ENCODE results near the gene SMIM28.

Gene SMIM28

GRCh38 chr6:138378463-138378862 is 758 bp downstream of the SMIM28 start:
- no peak for TF ChIP-seq EZH2phosphoT487 (IDR thresholded peaks at IDR 0.05; ENCODE audit: borderline replicate concordance, low read length)
- TF ChIP-seq, protein P1, sequence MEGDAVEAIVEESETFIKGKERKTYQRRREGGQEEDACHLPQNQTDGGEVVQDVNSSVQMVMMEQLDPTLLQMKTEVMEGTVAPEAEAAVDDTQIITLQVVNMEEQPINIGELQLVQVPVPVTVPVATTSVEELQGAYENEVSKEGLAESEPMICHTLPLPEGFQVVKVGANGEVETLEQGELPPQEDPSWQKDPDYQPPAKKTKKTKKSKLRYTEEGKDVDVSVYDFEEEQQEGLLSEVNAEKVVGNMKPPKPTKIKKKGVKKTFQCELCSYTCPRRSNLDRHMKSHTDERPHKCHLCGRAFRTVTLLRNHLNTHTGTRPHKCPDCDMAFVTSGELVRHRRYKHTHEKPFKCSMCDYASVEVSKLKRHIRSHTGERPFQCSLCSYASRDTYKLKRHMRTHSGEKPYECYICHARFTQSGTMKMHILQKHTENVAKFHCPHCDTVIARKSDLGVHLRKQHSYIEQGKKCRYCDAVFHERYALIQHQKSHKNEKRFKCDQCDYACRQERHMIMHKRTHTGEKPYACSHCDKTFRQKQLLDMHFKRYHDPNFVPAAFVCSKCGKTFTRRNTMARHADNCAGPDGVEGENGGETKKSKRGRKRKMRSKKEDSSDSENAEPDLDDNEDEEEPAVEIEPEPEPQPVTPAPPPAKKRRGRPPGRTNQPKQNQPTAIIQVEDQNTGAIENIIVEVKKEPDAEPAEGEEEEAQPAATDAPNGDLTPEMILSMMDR (IDR thresholded peaks at IDR 0.05; ENCODE audit: low read depth, low read length, poor library complexity, severe bottlenecking): no peak
- no peaks in the 10 kb centered on the region for H3K9me2 ChIP-seq (replicated peaks; ENCODE audit: control insufficient read depth, low read length)
- H3K79me2 ChIP-seq (ENCODE audit: control insufficient read depth, low read length): no peaks in the 10 kb centered on the region
- H3K27me3 ChIP-seq (ENCODE audit: control insufficient read depth, low read length): 0 out of 2 replicates have a peak, but pooled peaks cover 3% of the 10 kb centered on the region
- no peaks in the 10 kb centered on the region for H3K9me3 ChIP-seq (ENCODE audit: control insufficient read depth, insufficient read depth, low read length)
- H3K4me2 ChIP-seq (ENCODE audit: low read length): no peak overlapping the region
- H3K4me1 ChIP-seq (ENCODE audit: control insufficient read depth, low read length): no peaks in the 10 kb centered on the region
- no peaks in the 10 kb centered on the region for H3K36me3 ChIP-seq (ENCODE audit: control insufficient read depth, low read length)
- H3K4me3 ChIP-seq (ENCODE audit: low read length): no peak overlapping the region
- H3F3A ChIP-seq (ENCODE audit: control insufficient read depth, insufficient read depth): no peaks in the 10 kb centered on the region
- H3K27ac ChIP-seq (ENCODE audit: low read depth, low read length): no peak overlapping the region
- no peaks in the 10 kb centered on the region for H4K20me1 ChIP-seq (ENCODE audit: control insufficient read depth, insufficient read depth, low read depth, low read length)

DNA sequence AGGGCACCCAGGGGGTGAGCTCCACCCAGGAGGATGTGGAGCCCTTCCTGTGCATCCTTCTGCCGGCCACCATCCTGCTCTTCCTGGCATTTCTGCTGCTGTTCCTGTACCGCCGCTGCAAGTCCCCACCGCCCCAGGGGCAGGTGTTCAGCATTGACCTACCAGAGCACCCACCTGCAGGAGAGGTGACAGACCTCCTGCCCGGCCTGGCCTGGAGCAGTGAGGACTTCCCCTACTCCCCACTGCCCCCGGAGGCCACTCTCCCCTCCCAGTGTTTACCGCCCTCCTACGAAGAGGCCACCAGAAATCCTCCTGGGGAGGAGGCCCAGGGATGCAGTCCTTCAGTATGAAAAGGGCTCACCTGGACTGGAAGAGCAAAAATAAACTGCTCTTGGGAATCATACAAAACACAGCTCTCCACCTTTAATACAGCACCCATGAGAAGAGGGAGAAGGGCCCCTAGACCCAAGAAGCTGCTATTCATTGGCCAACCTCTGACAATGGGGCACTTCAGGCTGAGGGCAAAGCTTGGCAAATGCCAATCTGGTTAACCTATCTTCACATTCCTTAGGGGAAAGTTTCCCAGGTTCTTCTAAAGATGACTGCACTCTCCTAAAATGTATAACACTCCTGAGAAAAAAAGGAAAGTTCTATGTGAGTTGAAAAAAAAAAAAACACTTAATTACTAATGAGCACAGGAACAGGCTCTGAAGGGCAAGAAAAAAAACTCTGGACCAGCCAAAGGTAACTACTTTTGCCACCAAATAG is 5.0 kb downstream of the SMIM28 start:
- TF ChIP-seq EZH2phosphoT487 (IDR thresholded peaks at IDR 0.05; ENCODE audit: borderline replicate concordance, low read length): no peak
- H3K36me3 ChIP-seq (ENCODE audit: control insufficient read depth, low read length): no peaks in the 10 kb centered on the region
- no peaks in the 10 kb centered on the region for H3K79me2 ChIP-seq (ENCODE audit: control insufficient read depth, low read length)
- no peaks in the 10 kb centered on the region for H3K9me3 ChIP-seq (ENCODE audit: control insufficient read depth, insufficient read depth, low read length)
- H3K4me1 ChIP-seq (ENCODE audit: control insufficient read depth, low read length): no peaks in the 10 kb centered on the region
- H3K4me2 ChIP-seq (ENCODE audit: low read length): no peak overlapping the region
- H4K20me1 ChIP-seq (ENCODE audit: control insufficient read depth, insufficient read depth, low read depth, low read length): no peaks in the 10 kb centered on the region
- H3K4me3 ChIP-seq (ENCODE audit: low read length): no peak overlapping the region
- H3K27me3 ChIP-seq (ENCODE audit: control insufficient read depth, low read length): no peaks in the 10 kb centered on the region
- no peak overlapping the region for H3K27ac ChIP-seq (ENCODE audit: low read depth, low read length)
- no peaks in the 10 kb centered on the region for H3F3A ChIP-seq (ENCODE audit: control insufficient read depth, insufficient read depth)
- no peaks in the 10 kb centered on the region for H3K9me2 ChIP-seq (replicated peaks; ENCODE audit: control insufficient read depth, low read length)

- Histone ChIP-seq H3K9me2 (replicated peaks; ENCODE audit: control insufficient read depth, low read length) (no peaks in the 10 kb centered on the region), H3K27ac (ENCODE audit: low read depth, low read length) (no peak overlapping the region), H3K4me1 (ENCODE audit: control insufficient read depth, low read length) (no peaks in the 10 kb centered on the region), H3F3A (ENCODE audit: control insufficient read depth, insufficient read depth) (no peaks in the 10 kb centered on the region), H3K27me3 (ENCODE audit: control insufficient read depth, low read length) (no peaks in the 10 kb centered on the region), H3K79me2 (ENCODE audit: control insufficient read depth, low read length) (no peaks in the 10 kb centered on the region), H3K4me2 (ENCODE audit: low read length) (no peak overlapping the region), H3K9me3 (ENCODE audit: control insufficient read depth, insufficient read depth, low read length) (no peaks in the 10 kb centered on the region), H3K36me3 (ENCODE audit: control insufficient read depth, low read length) (no peaks in the 10 kb centered on the region), H3K4me3 (ENCODE audit: low read length) (no peak overlapping the region), H4K20me1 (ENCODE audit: control insufficient read depth, insufficient read depth, low read depth, low read length) (no peaks in the 10 kb centered on the region)
- no peak for TF ChIP-seq EZH2phosphoT487 (IDR thresholded peaks at IDR 0.05; ENCODE audit: borderline replicate concordance, low read length)
- TF ChIP-seq, protein P1 (IDR thresholded peaks at IDR 0.05; ENCODE audit: low read depth, low read length, poor library complexity, severe bottlenecking): no peak
Measured at GRCh38 chr6:138383776-138384175, 6.1 kb downstream of the SMIM28 start.

- Histone ChIP-seq H3K79me2 (ENCODE audit: control insufficient read depth, low read length) (no peaks in the 10 kb centered on the region), H3K36me3 (ENCODE audit: control insufficient read depth, low read length) (no peaks in the 10 kb centered on the region), H3K27ac (ENCODE audit: low read depth, low read length) (no peak overlapping the region), H3K9me2 (replicated peaks; ENCODE audit: control insufficient read depth, low read length) (no peaks in the 10 kb centered on the region), H3K27me3 (ENCODE audit: control insufficient read depth, low read length) (no peaks in the 10 kb centered on the region; the same call in 1 of the 2 replicates), H3K4me1 (ENCODE audit: control insufficient read depth, low read length) (no peaks in the 10 kb centered on the region), H3K9me3 (ENCODE audit: control insufficient read depth, insufficient read depth, low read length) (no peaks in the 10 kb centered on the region), H4K20me1 (ENCODE audit: control insufficient read depth, insufficient read depth, low read depth, low read length) (no peaks in the 10 kb centered on the region), H3K4me3 (ENCODE audit: low read length) (no peak overlapping the region), H3K4me2 (ENCODE audit: low read length) (no peak overlapping the region), H3F3A (ENCODE audit: control insufficient read depth, insufficient read depth) (no peaks in the 10 kb centered on the region)
- TF ChIP-seq, protein P1 (IDR thresholded peaks at IDR 0.05; ENCODE audit: low read depth, low read length, poor library complexity, severe bottlenecking): no peak
- no peak for TF ChIP-seq EZH2phosphoT487 (IDR thresholded peaks at IDR 0.05; ENCODE audit: borderline replicate concordance, low read length)
Measured at GRCh38 chr6:138386897-138387296, 9.2 kb downstream of the SMIM28 start.
